MCF 10A (cell line): ENCODE results near the gene ABAT. TPM values are rescaled to one million over a fixed set of nuclear protein-coding genes. Genes with fewer than 3 reads are reported as not detected.

Experiments
- BruUV-seq: library from RNA; stranded (reverse); fragments of 400-500 nt; replicated peaks from 2 replicates; lab custom pipeline; 2021; lab: Mats Ljungman, UMichigan
- CTCF ChIA-PET: fragments of 300-600 bp; sonication (Branson Sonifier 250); formaldehyde crosslinking; extraction: SDS; loops from one replicate; lab custom pipeline; 2021; ENCODE audit warnings: antibody characterized with exemption, inconsistent platforms; lab: Yijun Ruan, JAX
- POLR2A ChIA-PET: fragments of 300-600, 350-650 bp; sonication (Branson Sonifier 250); formaldehyde crosslinking; extraction: SDS; loops from one replicate; lab custom pipeline; 2020; ENCODE audit warnings: antibody characterized with exemption, inconsistent platforms; lab: Yijun Ruan, JAX
- DNase-seq: peaks from one replicate; pipeline ENCODE4 v3.0.0-alpha.2; 2018; ENCODE audit not compliant: unreplicated experiment
- H3K27ac Mint-ChIP-seq: one replicate; pipeline ENCODE4 v1.8.0; 2022; ENCODE audit warnings: mild to moderate bottlenecking, low read depth, mixed read lengths; ENCODE audit not compliant: unreplicated experiment
- H3K27me3 Mint-ChIP-seq: one replicate; pipeline ENCODE4 v1.8.0; 2022; ENCODE audit warnings: mixed read lengths; ENCODE audit not compliant: insufficient read depth, unreplicated experiment
- H3K36me3 Mint-ChIP-seq: one replicate; pipeline ENCODE4 v1.8.0; 2022; ENCODE audit warnings: mild to moderate bottlenecking, moderate library complexity, mixed read lengths; ENCODE audit not compliant: insufficient read depth, unreplicated experiment
- H3K4me1 Mint-ChIP-seq: one replicate; pipeline ENCODE4 v1.8.0; 2022; ENCODE audit warnings: mixed read lengths; ENCODE audit not compliant: insufficient read depth, unreplicated experiment
- H3K4me3 Mint-ChIP-seq: one replicate; pipeline ENCODE4 v1.8.0; 2022; ENCODE audit warnings: mild to moderate bottlenecking, moderate library complexity, mixed read lengths; ENCODE audit not compliant: unreplicated experiment
- H3K9me3 Mint-ChIP-seq: one replicate; pipeline ENCODE4 v1.8.0; 2022; ENCODE audit warnings: mixed read lengths; ENCODE audit not compliant: unreplicated experiment
- CTCF ChIP-seq: fragments of 200-600 bp; IDR thresholded peaks from one replicate; pipeline ENCODE4 v1.8.0; 2022; ENCODE audit warnings: antibody characterized with exemption, mild to moderate bottlenecking; ENCODE audit not compliant: unreplicated experiment
- intact Hi-C: fragments of 100-400 bp; cut with micrococcal nuclease; formaldehyde crosslinking; loops from 2 replicates; pipeline ENCODE4 v1.14.1; 2022
- total RNA-seq: library from RNA; stranded (reverse); gene quantifications from 2 replicates; pipeline ENCODE4 v1.2.3, GENCODE V29; 2022

ABAT gene
- total RNA-seq, 1 experiment from 2014 or later, result 3.0 TPM

GRCh38 chr16:8733849-8734540, 59.6 kb downstream of the ABAT start:
- ChIA-PET CTCF (no interaction called here), POLR2A (interaction anchor here (0.7 kb wide), 1 partner anchor 44 kb away, joined by 3 read pairs; no protein-coding TSS in a partner anchor)
- no peaks in the 10 kb centered on the region for H3K9me3 Mint-ChIP-seq
- H3K36me3 Mint-ChIP-seq, result no peaks in the 10 kb centered on the region
- intact Hi-C loops, result no loop called here
- no peak for TF ChIP-seq CTCF
- DNase-seq, result no peak
- peaks cover 8% of the 10 kb centered on the region for H3K4me1 Mint-ChIP-seq
- no peak overlapping the region for H3K4me3 Mint-ChIP-seq
- no TSS peak for BruUV-seq
- H3K27me3 Mint-ChIP-seq, result no peaks in the 10 kb centered on the region
- no peak overlapping the region for H3K27ac Mint-ChIP-seq

- TF ChIP-seq CTCF, result no peak
- POLR2A ChIA-PET, result interaction anchor here (0.6 kb wide), 1 partner anchor 145 kb away, joined by 3 read pairs; no protein-coding TSS in a partner anchor
- Mint-ChIP-seq H3K4me1 (peaks cover 1% of the 10 kb centered on the region), H3K9me3 (no peaks in the 10 kb centered on the region), H3K36me3 (no peaks in the 10 kb centered on the region), H3K27me3 (no peaks in the 10 kb centered on the region), H3K27ac (no peak overlapping the region), H3K4me3 (no peak overlapping the region)
- no TSS peak for BruUV-seq
- CTCF ChIA-PET, result no interaction called here
- intact Hi-C loops, result no loop called here
- DNase-seq, result no peak
These were observed 61.2 kb downstream of the ABAT start for GRCh38 chr16:8735574-8735973.

- Mint-ChIP-seq H3K4me1 (no peaks in the 10 kb centered on the region), H3K27ac (no peak overlapping the region), H3K36me3 (no peaks in the 10 kb centered on the region), H3K9me3 (no peaks in the 10 kb centered on the region), H3K27me3 (no peaks in the 10 kb centered on the region), H3K4me3 (no peak overlapping the region)
- no peak for DNase-seq
- POLR2A ChIA-PET, result no interaction called here
- BruUV-seq, result no TSS peak
- no peak for TF ChIP-seq CTCF
- intact Hi-C loops, result no loop called here
- CTCF ChIA-PET, result no interaction called here
These were observed 61.8 kb downstream of the ABAT start for GRCh38 chr16:8736123-8736668.

- Mint-ChIP-seq H3K36me3 (no peaks in the 10 kb centered on the region), H3K27ac (no peak overlapping the region), H3K9me3 (no peaks in the 10 kb centered on the region), H3K4me3 (no peak overlapping the region), H3K27me3 (no peaks in the 10 kb centered on the region), H3K4me1 (no peaks in the 10 kb centered on the region)
- intact Hi-C loops, result no loop called here
- no peak for TF ChIP-seq CTCF
- ChIA-PET CTCF (no interaction called here), POLR2A (no interaction called here)
- no peak for DNase-seq
- BruUV-seq, result no TSS peak
These were observed 64.7 kb downstream of the ABAT start for GRCh38 chr16:8739151-8739550.
